VCaP (cell line): ENCODE data around the gene DLST.
A peak's percentile ranks its signal among the peaks of the same experiment; 100 is the strongest.

Experiments
- H3K27ac ChIP-seq: fragments of 450-650 bp; 2 replicates; pipeline ENCODE4 v1.5.1; 2017
- TF ChIP-seq, protein P1 (sequence below): fragments of 450-650 bp; conservative IDR thresholded peaks from 2 replicates; pipeline ENCODE4 v1.5.1; 2017; ENCODE audit warnings: mild to moderate bottlenecking, moderate library complexity

Gene DLST

GRCh38 chr14:74913986-74914573, 32.4 kb downstream of the DLST start:
- no peak overlapping the region for H3K27ac ChIP-seq
- TF ChIP-seq, protein P1, sequence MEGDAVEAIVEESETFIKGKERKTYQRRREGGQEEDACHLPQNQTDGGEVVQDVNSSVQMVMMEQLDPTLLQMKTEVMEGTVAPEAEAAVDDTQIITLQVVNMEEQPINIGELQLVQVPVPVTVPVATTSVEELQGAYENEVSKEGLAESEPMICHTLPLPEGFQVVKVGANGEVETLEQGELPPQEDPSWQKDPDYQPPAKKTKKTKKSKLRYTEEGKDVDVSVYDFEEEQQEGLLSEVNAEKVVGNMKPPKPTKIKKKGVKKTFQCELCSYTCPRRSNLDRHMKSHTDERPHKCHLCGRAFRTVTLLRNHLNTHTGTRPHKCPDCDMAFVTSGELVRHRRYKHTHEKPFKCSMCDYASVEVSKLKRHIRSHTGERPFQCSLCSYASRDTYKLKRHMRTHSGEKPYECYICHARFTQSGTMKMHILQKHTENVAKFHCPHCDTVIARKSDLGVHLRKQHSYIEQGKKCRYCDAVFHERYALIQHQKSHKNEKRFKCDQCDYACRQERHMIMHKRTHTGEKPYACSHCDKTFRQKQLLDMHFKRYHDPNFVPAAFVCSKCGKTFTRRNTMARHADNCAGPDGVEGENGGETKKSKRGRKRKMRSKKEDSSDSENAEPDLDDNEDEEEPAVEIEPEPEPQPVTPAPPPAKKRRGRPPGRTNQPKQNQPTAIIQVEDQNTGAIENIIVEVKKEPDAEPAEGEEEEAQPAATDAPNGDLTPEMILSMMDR: peak; percentile 87

DNA sequence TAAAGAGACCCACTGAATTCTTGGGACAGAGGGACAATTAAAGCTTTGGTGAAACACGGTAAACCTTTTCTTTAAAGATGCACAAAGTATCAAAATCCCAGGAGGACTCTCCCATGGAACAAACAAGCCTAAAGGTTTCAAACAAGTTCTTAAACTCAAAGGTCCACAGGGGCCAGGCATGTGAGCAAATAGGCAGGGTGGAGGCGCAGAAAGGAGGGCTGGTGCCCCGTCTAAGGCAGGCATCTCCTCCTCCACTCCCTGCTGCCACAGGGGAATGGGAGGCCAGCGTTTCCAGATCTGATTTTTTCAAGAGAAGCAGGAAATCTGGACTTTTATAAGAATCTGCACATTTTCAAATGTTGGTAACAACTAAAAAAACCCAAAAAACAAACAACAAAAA, 33.7 kb downstream of the DLST start:
- TF ChIP-seq, protein P1: no peak
- H3K27ac ChIP-seq: no peak overlapping the region

DNA sequence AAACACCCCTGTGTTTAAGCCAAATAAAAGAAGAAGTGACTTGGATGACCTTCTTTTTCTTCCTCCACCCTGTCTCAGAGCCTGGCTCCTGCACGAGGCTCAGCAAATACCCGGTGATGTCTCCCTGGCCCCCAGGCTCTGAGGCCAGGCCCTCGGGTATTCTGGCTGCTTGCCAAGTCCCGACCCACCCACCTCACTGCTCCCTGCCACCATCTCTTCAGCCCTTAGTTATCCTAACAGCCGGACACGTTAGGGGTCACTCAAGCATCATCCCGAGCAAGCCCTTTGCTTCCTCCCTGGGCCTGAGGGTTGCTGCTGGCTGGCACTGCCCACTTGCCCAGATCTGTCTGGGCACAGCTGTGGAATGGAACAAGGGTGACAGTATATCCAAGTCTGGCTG, 34.1 kb downstream of the DLST start:
- TF ChIP-seq, protein P1: no peak
- no peak overlapping the region for H3K27ac ChIP-seq

DNA sequence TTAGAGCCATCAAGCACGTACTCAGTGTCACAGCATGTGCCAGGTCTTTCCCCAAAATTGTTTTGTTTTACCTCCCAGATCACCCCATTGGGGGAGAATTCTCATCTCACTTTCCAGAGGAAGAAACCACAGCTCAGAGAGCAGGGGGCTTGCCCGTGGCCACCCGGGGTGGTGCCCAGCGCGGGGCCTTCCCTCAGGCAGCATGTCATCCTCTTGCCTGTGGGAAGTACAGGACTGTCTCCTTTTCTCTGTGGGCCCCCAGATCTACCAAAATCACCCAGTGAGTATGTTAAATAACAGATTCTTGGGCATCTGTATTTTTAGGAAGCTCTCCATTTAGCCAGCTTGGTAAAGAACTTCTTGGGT, 35.4 kb downstream of the DLST start:
- TF ChIP-seq, protein P1: no peak
- no peak overlapping the region for H3K27ac ChIP-seq

GRCh38 chr14:74917646-74918081, 35.9 kb downstream of the DLST start:
- TF ChIP-seq, protein P1: no peak
- H3K27ac ChIP-seq: no peak overlapping the region

DNA sequence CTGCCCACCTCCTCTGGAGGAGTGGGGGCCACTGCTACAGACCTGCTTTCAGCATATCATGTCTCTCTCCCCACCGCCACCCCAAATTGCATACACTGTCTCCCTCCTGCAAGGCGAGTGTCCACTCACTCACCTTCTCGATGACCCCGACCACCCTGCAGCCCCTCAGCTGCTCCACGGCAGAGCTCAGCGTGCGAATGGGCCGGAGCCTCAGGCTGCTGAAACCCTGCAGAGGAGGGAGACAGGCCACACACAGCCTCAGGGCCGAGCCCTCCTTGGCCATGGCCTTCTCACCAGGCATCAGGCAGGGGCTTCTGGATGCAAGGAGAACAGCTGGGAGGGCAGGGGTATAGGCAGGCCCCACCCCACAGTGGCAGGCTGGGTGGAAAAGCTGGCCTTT, 36.7 kb downstream of the DLST start:
- TF ChIP-seq, protein P1: no peak
- no peak overlapping the region for H3K27ac ChIP-seq

DNA sequence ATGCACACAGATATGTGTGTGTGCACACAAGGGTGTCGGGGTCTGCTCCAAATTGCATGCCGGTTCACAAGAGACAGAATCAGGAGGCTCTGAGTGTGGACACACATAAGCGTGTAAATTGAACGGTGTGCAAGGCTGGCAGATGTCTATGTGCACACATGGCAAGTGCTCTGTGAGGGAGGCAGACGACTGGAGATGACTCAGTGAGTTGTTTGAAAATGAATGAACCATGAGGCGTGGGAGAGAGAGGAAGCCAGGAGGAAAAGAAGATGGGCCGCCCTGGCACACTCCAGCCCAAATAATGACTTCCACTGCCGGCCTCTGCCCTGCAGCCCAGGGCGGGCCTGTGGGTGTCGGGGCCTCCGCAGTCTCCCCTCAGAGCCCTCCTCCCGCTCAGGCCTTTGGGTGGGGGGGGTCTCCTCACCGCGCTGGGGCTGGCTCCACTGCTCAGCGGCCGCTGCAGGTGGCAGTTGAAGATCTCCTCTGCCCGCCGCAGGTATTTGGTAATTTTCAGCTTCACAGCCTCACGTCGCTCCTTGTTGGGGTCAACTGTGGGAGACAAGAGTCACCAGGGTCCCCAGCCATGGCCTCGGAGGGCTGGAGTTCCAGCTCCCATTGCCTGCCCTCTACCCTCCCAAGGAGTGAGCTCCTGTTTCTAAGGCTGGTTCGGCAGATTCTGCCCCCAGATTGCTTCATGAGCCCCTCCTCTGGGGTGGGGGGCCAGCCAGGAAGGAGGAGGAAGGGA, 37.9 kb downstream of the DLST start:
- TF ChIP-seq, protein P1: no peak
- no peak overlapping the region for H3K27ac ChIP-seq
